Measurements from ENCODE around the gene ANAPC13.

Gene ANAPC13

DNA sequence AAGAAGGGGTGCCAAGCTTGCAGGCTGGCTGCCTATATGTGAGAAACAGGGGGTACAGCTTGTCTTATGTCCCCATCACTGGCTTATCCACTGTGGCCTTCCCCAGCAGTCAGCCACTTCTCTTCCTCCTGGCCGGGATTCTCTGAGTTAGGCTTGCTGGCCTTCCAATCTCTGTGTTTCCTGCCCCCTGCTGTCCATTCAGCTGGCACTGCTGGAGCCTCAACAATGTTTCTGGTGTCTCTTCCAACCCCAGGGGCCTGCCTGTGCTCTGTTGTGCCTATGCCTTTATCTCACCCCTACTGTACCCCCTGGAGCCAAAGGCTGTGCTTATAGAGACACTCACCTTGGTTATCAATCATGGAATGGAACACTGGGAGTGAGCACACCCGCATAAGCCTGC lies 36.5 kb downstream of the ANAPC13 start:
- DNase-seq (ENCODE audit: low spot score), result peak; percentile 47

DNA sequence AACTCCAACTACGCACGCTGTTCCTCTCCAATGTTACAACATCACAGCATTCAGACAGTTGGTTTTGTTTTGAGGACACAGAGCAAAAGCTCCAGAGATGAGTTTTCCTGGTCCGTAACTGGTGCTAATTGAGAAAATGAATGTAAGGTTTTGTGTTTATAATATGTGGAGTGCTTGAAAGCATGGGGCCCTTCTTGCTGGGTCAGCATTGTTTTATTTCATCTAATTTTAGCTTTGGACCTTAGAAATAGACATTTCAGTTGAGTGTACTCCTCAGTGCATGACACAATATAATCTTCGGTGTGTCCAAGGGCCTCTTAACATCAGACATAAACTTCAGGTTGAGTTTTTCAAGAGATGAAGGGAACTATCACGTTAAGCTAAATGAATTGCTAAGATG lies 37.1 kb downstream of the ANAPC13 start:
- DNase-seq (ENCODE audit: low spot score), result no peak

DNA sequence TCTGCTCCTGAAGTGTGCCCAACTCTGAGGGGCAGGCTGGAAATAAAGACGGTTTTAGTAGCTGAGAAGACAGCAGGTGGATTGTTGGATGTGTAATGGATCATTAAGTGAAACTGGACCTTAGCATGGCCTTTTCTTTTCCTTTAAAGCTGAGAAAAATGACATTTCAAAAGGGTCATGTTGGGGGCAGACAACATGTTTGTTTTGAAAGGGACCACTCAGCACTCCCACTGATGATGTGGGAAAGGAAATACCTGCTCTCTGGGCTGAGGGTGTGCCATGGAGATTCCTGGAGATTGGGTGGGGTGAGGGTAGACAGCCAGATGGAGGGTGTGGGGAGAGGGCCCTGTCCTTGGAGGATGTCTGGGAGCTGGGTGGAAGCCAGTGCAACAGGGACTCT lies 38.4 kb downstream of the ANAPC13 start:
- no peak for DNase-seq (ENCODE audit: low spot score)

DNA sequence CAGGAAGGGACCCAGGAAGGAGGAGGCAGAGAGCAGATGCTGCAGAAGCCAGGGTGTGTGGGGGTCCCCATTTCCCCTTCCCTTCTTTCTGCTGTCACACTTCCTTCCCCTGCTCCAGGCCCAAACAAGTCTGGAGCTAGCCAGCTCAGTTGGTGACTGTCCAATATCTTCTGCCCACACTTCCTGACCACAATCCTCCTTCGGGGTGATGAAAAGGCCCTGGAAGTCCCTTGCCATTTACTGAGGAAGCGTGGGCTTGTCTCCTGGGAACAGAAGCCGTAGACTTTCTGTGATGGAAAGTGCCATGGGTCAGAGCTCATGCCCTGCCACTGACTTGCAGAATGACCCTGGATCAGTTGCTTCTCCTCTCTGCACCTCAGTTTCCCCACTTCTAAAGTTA lies 39.0 kb downstream of the ANAPC13 start:
- DNase-seq (ENCODE audit: low spot score), result peak; percentile 67

DNA sequence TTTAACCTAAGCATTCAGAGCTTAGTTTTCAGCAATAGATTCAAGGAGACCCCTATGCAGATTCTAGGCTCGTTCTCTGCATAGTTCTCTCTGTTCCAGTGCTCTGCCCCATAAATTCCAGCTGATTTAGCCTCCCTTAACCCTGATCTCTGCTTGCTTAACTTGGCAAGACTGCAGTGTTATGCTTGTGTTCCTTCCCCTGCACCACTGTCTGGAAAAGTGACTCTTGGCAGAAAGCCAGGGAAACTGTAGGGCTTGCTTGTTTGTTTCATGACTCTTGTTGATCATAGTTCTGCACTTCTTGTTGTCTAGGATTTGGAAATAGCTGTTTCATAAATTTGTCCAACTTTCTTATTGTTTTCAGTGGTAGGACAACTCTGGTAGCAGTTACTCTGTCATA lies 40.1 kb downstream of the ANAPC13 start:
- DNase-seq (ENCODE audit: low spot score), result no peak

DNA sequence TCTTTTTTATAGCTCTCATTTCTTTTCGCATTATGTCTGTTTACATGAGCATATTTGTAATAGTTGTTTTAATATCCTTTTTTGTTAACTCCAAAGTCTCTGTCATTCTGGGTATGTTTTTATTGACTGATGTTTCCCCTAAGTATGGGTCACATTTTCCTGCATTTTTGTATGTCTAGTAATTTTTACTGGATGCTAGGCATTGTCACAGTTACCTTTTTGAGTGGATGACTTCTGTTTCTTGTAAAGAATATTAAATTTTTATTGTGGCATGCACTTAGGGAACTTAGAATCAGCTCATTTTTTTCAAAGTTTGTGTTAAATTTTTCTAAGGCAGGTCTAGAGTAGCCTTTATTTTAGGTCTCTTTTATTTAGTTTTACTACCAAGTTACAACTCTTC lies 40.7 kb downstream of the ANAPC13 start:
- DNase-seq (ENCODE audit: low spot score), result no peak

DNA sequence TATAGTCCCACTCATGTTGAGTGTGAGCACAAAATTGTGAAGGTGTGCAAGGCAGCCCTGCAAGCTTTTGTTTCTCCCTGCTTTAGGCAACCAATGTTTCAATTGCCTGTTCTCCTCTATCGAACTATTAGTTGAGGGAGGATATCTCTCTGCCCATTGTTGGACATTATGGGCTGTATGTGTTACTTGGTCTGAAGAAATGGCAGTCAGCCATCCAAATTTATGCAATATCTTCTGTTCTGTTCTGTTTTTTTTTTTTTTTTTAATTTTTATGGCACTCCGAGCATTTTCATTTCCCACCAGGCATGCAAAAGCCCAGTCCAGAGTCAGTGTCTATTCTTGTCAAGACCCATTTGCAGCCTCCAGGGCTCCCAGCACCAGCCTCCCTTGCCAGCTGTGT lies 44.0 kb downstream of the ANAPC13 start:
- DNase-seq (ENCODE audit: low spot score), result no peak

DNA sequence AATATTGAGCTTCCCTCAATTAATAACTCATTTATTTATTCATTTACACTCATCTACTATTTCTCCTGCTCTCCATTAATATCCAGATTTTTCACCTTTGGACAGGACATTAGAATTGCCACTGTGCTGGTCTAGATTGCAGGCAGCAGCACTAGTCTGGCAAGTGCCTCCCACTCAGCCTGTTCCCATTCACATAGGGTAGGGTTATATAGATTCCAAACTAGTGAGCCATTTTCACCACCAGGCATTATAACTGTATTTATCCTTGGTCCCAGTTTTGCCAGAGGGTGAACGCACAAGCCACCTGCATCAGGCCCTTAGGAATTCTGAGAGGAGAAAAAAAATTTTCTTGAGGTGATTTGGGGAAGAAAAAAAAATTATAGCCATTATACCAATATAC lies 44.5 kb downstream of the ANAPC13 start:
- DNase-seq (ENCODE audit: low spot score), result no peak

DNA sequence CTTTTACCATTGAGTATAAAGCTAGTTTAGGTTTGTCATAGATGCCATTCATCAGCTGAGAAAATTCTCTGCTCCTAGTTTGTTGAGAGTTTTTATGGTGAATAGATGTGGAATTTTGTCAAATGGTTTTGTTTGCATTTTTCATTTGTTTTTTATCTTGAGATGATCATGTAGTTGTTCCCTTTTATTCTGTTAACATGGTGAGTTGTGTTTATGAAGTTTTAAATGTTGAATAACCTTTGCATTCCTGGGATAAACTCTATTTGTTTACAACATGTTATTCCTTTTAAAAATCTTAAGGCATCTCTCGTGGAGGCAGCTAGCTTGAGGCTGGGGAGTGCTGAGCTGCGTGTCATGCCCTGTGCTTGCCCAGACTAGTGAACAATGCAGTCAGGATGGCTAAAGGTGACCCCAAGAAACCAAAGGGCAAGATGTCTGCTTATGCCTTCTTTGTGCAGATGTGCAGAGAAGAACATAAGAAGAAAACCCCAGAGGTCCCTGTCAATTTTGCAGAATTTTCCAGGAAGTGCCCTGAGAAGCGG lies 48.5 kb downstream of the ANAPC13 start:
- no peak for DNase-seq (ENCODE audit: low spot score)

DNA sequence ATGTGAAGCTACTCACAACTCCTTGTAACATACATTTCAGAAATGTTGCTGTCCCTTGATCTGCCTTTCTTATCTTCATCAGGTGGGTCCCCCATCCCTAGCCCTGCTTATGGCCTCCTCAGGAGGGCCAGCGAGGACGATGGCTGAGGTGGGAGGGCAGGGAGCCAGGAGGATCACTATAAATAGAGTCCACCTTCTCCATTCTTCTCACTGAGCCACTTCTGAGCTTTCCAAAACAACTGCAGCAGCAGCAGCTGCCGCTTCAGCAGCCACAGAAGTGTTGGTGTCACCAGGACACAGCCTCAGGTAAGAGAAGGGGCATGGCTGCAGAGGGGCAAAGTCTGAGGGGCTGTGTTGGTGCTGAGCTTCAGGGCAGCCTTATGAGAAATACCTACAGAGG lies 53.5 kb downstream of the ANAPC13 start:
- no peak for DNase-seq (ENCODE audit: low spot score)

DNA sequence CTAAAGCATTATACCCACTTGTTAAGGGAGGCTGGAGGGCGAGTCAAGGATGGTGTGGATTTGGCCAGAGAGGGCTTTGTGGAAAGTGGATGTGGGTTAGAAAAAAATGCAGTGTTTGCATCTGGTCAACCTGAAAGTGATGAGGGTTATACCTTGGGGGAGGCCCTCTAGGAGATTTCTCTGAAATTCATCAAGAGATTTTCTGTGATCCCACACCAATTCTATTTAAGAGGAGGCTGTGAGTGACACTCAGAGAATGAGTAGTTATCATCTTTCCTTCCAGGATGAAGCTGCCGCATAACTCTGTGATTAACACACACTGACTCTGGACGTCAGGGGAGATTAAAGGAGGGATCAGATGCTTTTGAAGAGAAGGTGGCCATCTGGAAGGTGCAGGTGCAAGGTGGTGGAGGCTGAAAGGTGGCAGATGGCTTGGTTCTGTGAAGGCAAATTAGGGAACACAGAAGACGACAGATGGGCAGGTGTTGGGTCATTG lies 54.8 kb downstream of the ANAPC13 start:
- DNase-seq (ENCODE audit: low spot score), result no peak

DNA sequence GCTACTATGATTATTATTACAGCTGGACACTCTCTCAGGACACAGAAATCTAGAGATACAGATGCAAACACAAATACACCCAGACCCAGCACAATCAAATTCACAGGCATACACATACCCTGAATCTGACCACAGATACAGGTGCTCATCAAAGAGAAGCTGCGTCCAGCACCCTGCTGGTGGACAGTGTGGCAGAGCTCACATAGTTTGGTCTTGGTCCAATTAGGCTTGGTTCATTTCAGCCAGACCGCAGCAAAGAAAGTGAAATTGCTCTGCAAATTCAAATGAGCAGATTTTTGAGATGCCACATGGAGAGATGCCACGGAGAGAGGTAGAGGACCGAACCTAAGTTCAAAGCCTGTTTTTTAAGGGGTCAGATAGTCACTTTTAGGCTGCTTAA lies 55.6 kb downstream of the ANAPC13 start:
- DNase-seq (ENCODE audit: low spot score), result no peak

DNA sequence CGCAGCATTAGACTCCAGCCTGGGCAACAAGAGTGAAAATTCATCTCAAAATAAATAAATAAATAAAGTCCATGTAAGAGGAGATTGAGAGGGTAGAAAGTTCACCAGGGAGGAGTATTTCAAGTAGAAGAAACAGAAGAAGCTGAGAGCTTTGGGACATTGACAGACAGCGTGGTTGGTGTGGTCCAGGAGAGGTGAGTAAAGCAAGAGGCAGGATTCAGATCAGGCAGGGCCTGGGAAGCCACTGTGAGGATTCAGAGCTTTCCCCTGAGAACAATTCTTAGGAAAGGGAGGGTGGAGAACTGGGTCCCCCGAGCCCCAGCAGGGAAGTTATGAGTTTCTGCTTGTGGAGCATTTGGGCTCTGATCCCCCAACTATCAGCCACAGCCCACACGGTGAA lies 57.4 kb downstream of the ANAPC13 start:
- DNase-seq (ENCODE audit: low spot score), result no peak

All from AG20443 (cell line).